Peyer's patch (tissue), 4 donors: ENCODE data around the gene EN1. TPM values are rescaled to one million over a fixed set of nuclear protein-coding genes. Genes with fewer than 3 reads are reported as not detected.

Experiments
- DNase-seq, 3 donors: peaks; one replicate each; pipeline ENCODE4 v3.0.0-alpha.2; 2017 to 2019
- H3K27ac ChIP-seq, 4 donors: fragments of 200-600 bp; sonication (generic); one replicate each; pipeline ENCODE4 v1.5.1; 2016 to 2019
- H3K27me3 ChIP-seq, 2 donors: fragments of 200-600 bp; sonication (generic); one replicate each; pipeline ENCODE4 v1.5.1; 2019
- H3K36me3 ChIP-seq, 3 donors: fragments of 200-600 bp; sonication (generic); one replicate each; pipeline ENCODE4 v1.5.1; 2016 to 2019
- H3K4me1 ChIP-seq, 4 donors: fragments of 200-600 bp; sonication (generic); one replicate each; pipeline ENCODE4 v1.5.1; 2016 to 2019
- H3K4me3 ChIP-seq, 4 donors: fragments of 200-600 bp; sonication (generic); 1 replicate in 3 of 4; 2 replicates in 1 of 4; pipeline ENCODE4 v1.5.1; 2016 to 2019; ENCODE audit warnings: mild to moderate bottlenecking in 1 of 4
- H3K9me3 ChIP-seq, 4 donors: fragments of 200-600 bp; sonication (generic); one replicate each; pipeline ENCODE4 v1.5.1; 2016 to 2019; ENCODE audit warnings: mild to moderate bottlenecking in 1 of 4
- POLR2A ChIP-seq, 2 donors: fragments of 450-650 bp; IDR thresholded peaks; one replicate each; pipeline ENCODE4 v1.5.1; 2017; ENCODE audit warnings: antibody characterized with exemption in 2 of 2, mild to moderate bottlenecking in 2 of 2, moderate library complexity in 2 of 2
- total RNA-seq, 4 donors: library from RNA; depleted of rRNA; stranded (reverse); fragments of >200 nt; gene quantifications; one replicate each; pipeline ENCODE4 v1.1.0, GENCODE V29; 2016
- TF ChIP-seq, protein P1 (sequence below), 6 experiments: fragments of 450-650 bp in 4 of 6; fragments of 200-600 bp in 2 of 6; sonication (generic) in 1 of 6; IDR thresholded peaks; one replicate each; pipeline ENCODE4 v1.5.1; 2017 to 2019; ENCODE audit warnings: antibody characterized with exemption in 6 of 6, mild to moderate bottlenecking in 3 of 6, moderate library complexity in 1 of 6

EN1 gene
- total RNA-seq, 4 donors from 2014 or later, result not detected

DNA sequence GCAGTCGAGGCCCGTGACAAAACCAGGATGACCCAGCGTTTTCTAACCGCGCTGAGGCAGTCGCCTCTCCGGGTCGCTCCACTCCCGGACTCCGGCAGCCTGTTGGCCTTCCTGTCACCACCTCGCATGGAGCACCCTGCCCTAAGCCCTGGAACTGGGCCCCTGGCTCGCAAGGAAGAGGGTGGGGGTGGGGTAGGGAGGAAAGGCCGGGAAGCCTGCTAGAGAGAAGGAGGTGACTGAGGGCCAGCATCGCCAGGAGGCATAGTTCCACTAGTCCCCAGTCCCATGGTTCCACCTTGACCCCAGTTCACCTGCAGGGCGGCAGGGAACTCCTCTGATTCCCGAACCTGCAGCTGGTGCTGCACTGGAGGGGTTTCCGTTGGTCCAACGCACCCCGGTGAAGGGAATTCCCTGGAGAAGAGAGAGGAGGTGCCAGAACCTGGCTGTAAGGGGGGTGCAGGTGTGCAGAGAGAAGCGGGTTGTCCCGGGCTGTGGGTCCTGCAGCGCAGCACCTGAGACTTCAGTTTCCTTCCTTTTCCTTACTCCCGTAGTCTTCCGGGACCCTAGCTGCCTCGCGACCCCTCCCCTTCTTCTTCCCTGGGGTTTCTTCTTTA, 11.8 kb upstream of the EN1 start:
- TF ChIP-seq POLR2A (IDR thresholded peaks at IDR 0.05), result no peak
- TF ChIP-seq, protein P1, sequence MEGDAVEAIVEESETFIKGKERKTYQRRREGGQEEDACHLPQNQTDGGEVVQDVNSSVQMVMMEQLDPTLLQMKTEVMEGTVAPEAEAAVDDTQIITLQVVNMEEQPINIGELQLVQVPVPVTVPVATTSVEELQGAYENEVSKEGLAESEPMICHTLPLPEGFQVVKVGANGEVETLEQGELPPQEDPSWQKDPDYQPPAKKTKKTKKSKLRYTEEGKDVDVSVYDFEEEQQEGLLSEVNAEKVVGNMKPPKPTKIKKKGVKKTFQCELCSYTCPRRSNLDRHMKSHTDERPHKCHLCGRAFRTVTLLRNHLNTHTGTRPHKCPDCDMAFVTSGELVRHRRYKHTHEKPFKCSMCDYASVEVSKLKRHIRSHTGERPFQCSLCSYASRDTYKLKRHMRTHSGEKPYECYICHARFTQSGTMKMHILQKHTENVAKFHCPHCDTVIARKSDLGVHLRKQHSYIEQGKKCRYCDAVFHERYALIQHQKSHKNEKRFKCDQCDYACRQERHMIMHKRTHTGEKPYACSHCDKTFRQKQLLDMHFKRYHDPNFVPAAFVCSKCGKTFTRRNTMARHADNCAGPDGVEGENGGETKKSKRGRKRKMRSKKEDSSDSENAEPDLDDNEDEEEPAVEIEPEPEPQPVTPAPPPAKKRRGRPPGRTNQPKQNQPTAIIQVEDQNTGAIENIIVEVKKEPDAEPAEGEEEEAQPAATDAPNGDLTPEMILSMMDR (IDR thresholded peaks at IDR 0.05), result no peak
- Histone ChIP-seq H3K27me3 (peaks cover 0 to 49% of the 10 kb centered on the region in 2 donors), H3K4me1 (peaks cover 0 to 19% (median 9%) of the 10 kb centered on the region in 4 donors), H3K36me3 (no peaks in the 10 kb centered on the region), H3K9me3 (no peaks in the 10 kb centered on the region), H3K4me3 (no peak overlapping the region), H3K27ac (no peak overlapping the region)
- no peak for DNase-seq

DNA sequence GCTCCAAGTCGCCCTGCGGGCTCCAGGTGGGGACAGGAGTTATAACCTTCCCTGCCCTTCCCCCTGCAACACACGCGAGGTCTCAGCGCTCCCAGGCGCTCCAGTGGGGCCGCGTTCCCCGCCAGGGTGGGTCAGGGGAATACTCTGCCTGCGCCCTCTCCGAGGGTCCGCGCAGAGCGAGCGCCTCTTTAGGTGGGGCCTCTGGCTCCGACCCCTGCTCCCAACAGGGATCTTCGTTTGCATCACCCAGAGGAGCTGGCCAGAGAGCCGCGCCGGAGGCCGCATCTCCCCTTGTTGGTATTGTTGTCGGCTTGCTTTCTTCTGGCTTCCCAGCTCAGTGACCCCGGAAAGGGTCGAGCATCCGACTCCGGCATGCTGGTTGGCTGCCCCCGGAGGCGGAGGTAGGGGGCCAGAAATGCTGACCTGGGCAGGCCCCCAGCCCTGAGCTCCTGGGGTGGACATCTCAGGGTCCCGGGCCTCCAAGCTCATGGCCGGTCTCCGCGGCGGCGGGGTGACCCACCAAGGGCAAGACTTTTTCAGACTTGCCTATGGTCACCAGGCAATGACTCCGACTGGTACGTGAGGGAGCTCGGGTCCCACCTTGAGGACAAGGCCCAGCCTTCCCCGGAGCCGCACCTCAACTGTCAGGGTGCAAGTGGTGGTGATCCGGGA, 11.2 kb upstream of the EN1 start:
- Histone ChIP-seq H3K9me3 (no peaks in the 10 kb centered on the region), H3K4me1 (peaks cover 0 to 19% (median 9%) of the 10 kb centered on the region in 4 donors), H3K4me3 (no peak overlapping the region), H3K36me3 (no peaks in the 10 kb centered on the region), H3K27me3 (peaks cover 0 to 53% of the 10 kb centered on the region in 2 donors), H3K27ac (no peak overlapping the region)
- no peak for TF ChIP-seq POLR2A (IDR thresholded peaks at IDR 0.05)
- TF ChIP-seq, protein P1 (IDR thresholded peaks at IDR 0.05), result no peak
- DNase-seq, result no peak

DNA sequence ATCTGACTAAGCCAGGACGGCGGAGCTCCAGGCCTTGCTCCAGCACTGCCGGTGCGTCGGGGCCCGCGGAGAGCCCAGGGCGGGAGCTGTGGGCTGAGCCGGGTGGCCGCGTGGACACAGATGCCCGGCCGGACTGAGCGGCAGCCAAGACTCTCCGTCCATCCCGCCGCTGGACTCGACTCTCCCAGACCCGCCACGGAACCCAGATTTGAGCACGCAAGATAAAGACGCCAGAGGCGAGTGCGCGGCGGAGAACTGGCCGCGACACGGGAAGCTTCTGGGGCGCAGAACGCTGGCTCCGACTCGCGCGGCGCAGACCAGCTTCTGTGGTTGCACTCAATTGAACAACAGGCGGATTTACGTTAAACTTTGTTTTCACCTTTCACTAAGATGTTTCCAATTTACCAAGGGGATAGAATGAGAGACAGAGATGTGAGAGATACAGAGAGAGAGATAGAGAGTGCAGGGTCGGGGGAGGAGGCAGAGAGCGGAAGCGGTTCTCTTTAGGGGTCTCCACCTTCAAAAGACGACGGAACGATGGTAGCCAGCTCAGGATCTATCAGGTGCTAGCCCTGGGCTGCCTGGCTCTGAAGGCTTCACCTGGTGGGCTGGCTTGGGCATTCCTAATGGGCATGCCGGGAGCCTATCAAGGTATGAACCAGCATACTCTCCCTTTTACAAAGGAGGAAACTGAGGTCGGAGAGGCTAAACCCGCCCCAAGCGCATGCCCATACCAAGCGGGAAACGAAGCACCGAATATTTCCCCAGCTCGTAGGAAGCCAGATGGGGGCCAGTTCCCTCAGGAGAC, 10.4 kb upstream of the EN1 start:
- H3K27ac ChIP-seq, result no peak overlapping the region
- no peaks in the 10 kb centered on the region for H3K9me3 ChIP-seq
- H3K4me1 ChIP-seq, result peaks cover 0 to 19% (median 9%) of the 10 kb centered on the region in 4 donors
- H3K4me3 ChIP-seq, result no peak overlapping the region
- TF ChIP-seq, protein P1 (IDR thresholded peaks at IDR 0.05), result no peak
- no peak for TF ChIP-seq POLR2A (IDR thresholded peaks at IDR 0.05)
- no peaks in the 10 kb centered on the region for H3K36me3 ChIP-seq
- peaks cover 0 to 61% of the 10 kb centered on the region in 2 donors for H3K27me3 ChIP-seq
- no peak for DNase-seq

- Histone ChIP-seq H3K36me3 (no peaks in the 10 kb centered on the region), H3K4me1 (peaks cover 0 to 19% (median 9%) of the 10 kb centered on the region in 4 donors), H3K27me3 (peaks cover 0 to 68% of the 10 kb centered on the region in 2 donors), H3K4me3 (no peak overlapping the region), H3K9me3 (no peaks in the 10 kb centered on the region), H3K27ac (no peak overlapping the region)
- DNase-seq, result no peak
- TF ChIP-seq POLR2A (IDR thresholded peaks at IDR 0.05), result no peak
- TF ChIP-seq, protein P1 (IDR thresholded peaks at IDR 0.05), result no peak
These were observed 9.7 kb upstream of the EN1 start for GRCh38 chr2:118856978-118857676.

DNA sequence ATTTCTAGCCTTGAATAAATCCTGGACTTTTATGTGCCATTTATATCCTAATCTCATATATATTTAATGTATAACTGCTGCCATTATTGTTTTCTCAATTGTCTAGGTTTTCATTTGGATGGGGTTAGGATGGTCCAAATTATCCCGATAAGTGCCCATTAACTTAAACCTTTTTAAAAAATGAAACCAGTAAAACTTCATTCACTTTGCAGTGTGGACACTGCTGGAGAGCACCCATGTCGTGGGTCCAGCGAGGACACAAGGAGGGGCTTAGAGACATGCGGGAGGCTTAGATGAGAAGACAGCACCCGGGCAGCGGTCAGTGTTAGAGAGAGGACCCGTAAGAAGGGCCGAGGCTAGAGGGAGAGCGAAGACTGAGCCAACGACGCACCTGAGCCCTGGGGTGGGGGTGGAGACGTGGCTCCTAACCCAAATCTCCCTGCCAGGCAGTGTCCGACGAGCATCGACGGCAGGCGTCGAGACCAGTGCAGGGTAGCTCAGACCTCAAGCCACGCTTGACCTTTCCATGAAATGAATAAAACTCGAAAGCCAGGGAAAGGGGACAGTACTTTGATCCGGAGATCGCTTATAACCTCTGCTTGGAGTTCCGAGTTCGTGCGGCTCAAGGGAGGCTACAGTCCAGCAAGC, 9.0 kb upstream of the EN1 start:
- Histone ChIP-seq H3K36me3 (no peaks in the 10 kb centered on the region), H3K4me1 (peaks cover 0 to 19% (median 9%) of the 10 kb centered on the region in 4 donors), H3K27me3 (peaks cover 0 to 75% of the 10 kb centered on the region in 2 donors), H3K4me3 (no peak overlapping the region), H3K27ac (no peak overlapping the region), H3K9me3 (no peaks in the 10 kb centered on the region)
- no peak for DNase-seq
- TF ChIP-seq POLR2A (IDR thresholded peaks at IDR 0.05), result no peak
- TF ChIP-seq, protein P1 (IDR thresholded peaks at IDR 0.05), result no peak
